Measurements from ENCODE around the gene FXYD4. TPM values are rescaled to one million over a fixed set of nuclear protein-coding genes. Genes with fewer than 3 reads are reported as not detected.
A peak's percentile ranks its signal among the peaks of the same experiment; 100 is the strongest.
"Not testable (repeated sequence)": the region's sequence is repeated elsewhere in the genome, so short reads cannot be mapped to it uniquely, and the experiment has no call there.

FXYD4 gene
- total RNA-seq, 6 experiments from 2014 or later, result not detected

DNA sequence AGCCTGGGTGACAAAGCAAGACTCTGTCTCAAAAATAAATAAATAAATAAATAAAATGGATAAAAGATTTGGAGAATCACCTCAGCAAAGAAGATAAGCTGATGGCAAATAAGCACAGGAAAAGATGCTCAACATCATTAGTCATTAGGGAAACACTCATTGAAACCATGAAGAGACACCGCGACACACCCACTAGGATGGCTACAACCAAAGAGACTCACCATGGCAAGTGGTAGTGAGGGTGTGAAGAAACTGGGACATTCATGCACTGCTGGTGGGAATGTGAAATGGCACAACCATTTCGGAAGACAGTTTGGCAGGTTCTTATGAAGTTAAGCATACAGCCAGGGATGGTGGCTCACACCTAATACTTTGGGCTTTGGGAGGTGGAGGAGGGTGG lies 37.8 kb upstream of the FXYD4 start:
- WGBS (ENCODE audit: insufficient coverage, low coverage, low lambda C conversion rate, missing lambda C conversion rate), result 90% methylated on average over 2 of the region's 3 CpGs
- TF ChIP-seq POLR2A (IDR thresholded peaks at IDR 0.05), result no peak
- TF ChIP-seq, protein P1, sequence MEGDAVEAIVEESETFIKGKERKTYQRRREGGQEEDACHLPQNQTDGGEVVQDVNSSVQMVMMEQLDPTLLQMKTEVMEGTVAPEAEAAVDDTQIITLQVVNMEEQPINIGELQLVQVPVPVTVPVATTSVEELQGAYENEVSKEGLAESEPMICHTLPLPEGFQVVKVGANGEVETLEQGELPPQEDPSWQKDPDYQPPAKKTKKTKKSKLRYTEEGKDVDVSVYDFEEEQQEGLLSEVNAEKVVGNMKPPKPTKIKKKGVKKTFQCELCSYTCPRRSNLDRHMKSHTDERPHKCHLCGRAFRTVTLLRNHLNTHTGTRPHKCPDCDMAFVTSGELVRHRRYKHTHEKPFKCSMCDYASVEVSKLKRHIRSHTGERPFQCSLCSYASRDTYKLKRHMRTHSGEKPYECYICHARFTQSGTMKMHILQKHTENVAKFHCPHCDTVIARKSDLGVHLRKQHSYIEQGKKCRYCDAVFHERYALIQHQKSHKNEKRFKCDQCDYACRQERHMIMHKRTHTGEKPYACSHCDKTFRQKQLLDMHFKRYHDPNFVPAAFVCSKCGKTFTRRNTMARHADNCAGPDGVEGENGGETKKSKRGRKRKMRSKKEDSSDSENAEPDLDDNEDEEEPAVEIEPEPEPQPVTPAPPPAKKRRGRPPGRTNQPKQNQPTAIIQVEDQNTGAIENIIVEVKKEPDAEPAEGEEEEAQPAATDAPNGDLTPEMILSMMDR (IDR thresholded peaks at IDR 0.05), result no peak
- no peaks in the 10 kb centered on the region for H3K4me1 ChIP-seq
- no peaks in the 10 kb centered on the region for H3K36me3 ChIP-seq
- no peak overlapping the region for H3K27ac ChIP-seq
- no peak for DNase-seq
- H3K9me3 ChIP-seq, result no peaks in the 10 kb centered on the region
- intact Hi-C loops (cut with DNase I), result no loop called here
- no peak overlapping the region for H3K4me3 ChIP-seq
- no peak for ATAC-seq
- no peaks in the 10 kb centered on the region for H3K27me3 ChIP-seq

DNA sequence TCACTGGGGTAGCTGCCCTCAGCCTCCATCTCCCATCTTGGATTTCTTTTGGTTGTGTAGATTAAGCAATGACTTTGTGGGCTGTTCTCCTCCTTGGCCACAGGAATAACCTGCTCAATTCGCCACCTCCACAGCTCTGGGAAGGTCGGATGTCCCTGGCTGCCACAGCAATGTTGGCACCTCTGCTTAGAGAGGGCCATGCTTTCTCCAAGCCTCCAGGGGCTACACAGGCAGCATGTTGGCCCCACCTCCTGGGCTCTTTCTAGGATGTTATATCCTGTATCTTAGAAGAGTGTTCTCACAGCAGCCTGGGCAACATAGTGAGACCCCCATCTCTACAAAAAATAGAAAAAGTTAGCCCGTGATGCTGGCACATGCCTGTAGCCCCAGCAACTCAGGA lies 35.4 kb upstream of the FXYD4 start:
- no peaks in the 10 kb centered on the region for H3K27me3 ChIP-seq
- H3K36me3 ChIP-seq, result no peaks in the 10 kb centered on the region
- no peak overlapping the region for H3K27ac ChIP-seq
- no peaks in the 10 kb centered on the region for H3K4me1 ChIP-seq
- no peak overlapping the region for H3K4me3 ChIP-seq
- ATAC-seq, result no peak
- no peak for TF ChIP-seq POLR2A (IDR thresholded peaks at IDR 0.05)
- TF ChIP-seq, protein P1 (IDR thresholded peaks at IDR 0.05), result no peak
- 71% methylated on average over 1 of the region's 3 CpGs for WGBS (ENCODE audit: insufficient coverage, low coverage, low lambda C conversion rate, missing lambda C conversion rate)
- no peak for DNase-seq
- intact Hi-C loops (cut with DNase I), result no loop called here
- no peaks in the 10 kb centered on the region for H3K9me3 ChIP-seq

DNA sequence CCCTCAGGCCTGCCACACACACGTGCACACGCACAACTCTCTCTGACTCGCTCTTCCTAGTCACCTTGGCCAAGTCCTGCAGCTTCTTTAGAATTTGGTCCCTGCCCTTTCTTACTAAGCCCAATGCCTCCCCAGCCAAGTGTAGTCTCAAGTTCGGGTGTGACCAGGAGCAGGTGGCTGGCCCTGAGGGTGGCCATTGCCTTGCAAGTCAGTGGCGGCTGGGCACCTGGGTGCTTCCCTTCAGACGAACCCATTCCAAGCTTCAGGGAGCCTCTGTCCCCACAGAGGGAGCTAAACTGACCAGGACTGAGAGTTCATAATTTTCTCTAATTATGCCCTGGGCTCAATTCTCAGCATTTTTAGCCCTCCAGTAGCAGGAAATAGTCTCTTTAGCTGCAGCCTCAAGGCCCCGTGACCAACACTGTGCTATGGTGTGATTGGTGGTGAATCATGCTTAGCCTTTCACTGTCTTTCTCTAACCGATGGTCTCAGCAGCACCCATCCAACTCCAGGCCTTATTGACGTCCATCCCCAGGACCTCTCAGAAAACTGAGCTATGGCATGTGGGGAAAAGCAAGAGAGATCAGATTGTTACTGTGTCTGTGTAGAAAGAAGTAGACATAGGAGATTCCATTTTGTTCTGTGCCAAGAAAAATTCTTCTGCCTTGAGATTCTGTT lies 34.7 kb upstream of the FXYD4 start:
- Histone ChIP-seq H3K27me3 (no peaks in the 10 kb centered on the region), H3K4me3 (no peak overlapping the region), H3K4me1 (no peaks in the 10 kb centered on the region), H3K9me3 (no peaks in the 10 kb centered on the region), H3K36me3 (no peaks in the 10 kb centered on the region), H3K27ac (no peak overlapping the region)
- ATAC-seq (peak in 1 of 4 donors; percentile 64), DNase-seq (no peak)
- 76% methylated on average over 7 of the region's 9 CpGs for WGBS (ENCODE audit: insufficient coverage, low coverage, low lambda C conversion rate, missing lambda C conversion rate)
- TF ChIP-seq, protein P1 (IDR thresholded peaks at IDR 0.05), result no peak
- no peak for TF ChIP-seq POLR2A (IDR thresholded peaks at IDR 0.05)
- intact Hi-C loops (cut with DNase I), result no loop called here

GRCh38 chr10:43337536-43337935 lies 33.9 kb upstream of the FXYD4 start:
- H3K27ac ChIP-seq; H3K36me3 ChIP-seq; H3K27me3 ChIP-seq; H3K4me3 ChIP-seq; H3K9me3 ChIP-seq; DNase-seq; intact Hi-C loops (cut with DNase I); H3K4me1 ChIP-seq; ATAC-seq: not testable (repeated sequence)
- WGBS (ENCODE audit: insufficient coverage, low coverage, low lambda C conversion rate, missing lambda C conversion rate), result 33% methylated on average over 7 of the region's 9 CpGs

GRCh38 chr10:43338117-43338516 lies 33.3 kb upstream of the FXYD4 start:
- Histone ChIP-seq H3K36me3 (no peaks in the 10 kb centered on the region), H3K4me3 (no peak overlapping the region), H3K27me3 (no peaks in the 10 kb centered on the region), H3K4me1 (no peaks in the 10 kb centered on the region), H3K9me3 (no peaks in the 10 kb centered on the region), H3K27ac (no peak overlapping the region)
- TF ChIP-seq, protein P1 (IDR thresholded peaks at IDR 0.05), result no peak
- no peak for TF ChIP-seq POLR2A (IDR thresholded peaks at IDR 0.05)
- 53% methylated on average over 2 of the region's 12 CpGs for WGBS (ENCODE audit: insufficient coverage, low coverage, low lambda C conversion rate, missing lambda C conversion rate)
- ATAC-seq (no peak), DNase-seq (no peak)
- intact Hi-C loops (cut with DNase I), result no loop called here
